BLaER1 treated with 17β-estradiol and CSF1 and Interleukin-3, amounts not matched to agents 10 nM and 100 nM (cell line): Measurements from ENCODE around the gene KTN1.

ENCODE experiments used
- H3K27ac ChIP-seq, 11 experiments: shearing (Covaris generic); formaldehyde crosslinking; 2 replicates each; pipeline ENCODE4 v1.8.1; 2022
- H3K27me3 ChIP-seq, 11 experiments: shearing (Covaris generic); formaldehyde crosslinking; 2 replicates each; pipeline ENCODE4 v1.8.1; 2022
- H3K36me3 ChIP-seq, 11 experiments: shearing (Covaris generic); formaldehyde crosslinking; 2 replicates each; pipeline ENCODE4 v1.8.1; 2022
- H3K4me1 ChIP-seq, 10 experiments: shearing (Covaris generic); formaldehyde crosslinking; 2 replicates each; pipeline ENCODE4 v1.8.1; 2022
- H3K4me2 ChIP-seq, 11 experiments: shearing (Covaris generic); formaldehyde crosslinking; 2 replicates each; pipeline ENCODE4 v1.8.1; 2022
- H3K4me3 ChIP-seq, 10 experiments: shearing (Covaris generic); formaldehyde crosslinking; 2 replicates each; pipeline ENCODE4 v1.8.1; 2022
- H3K9ac ChIP-seq, 11 experiments: shearing (Covaris generic); formaldehyde crosslinking; 2 replicates each; pipeline ENCODE4 v1.8.1; 2022
- H3K9me3 ChIP-seq, 11 experiments: shearing (Covaris generic); formaldehyde crosslinking; replicated peaks in 1 of 11; 2 replicates each; pipeline ENCODE4 v1.8.1; 2022
- H4K20me1 ChIP-seq, 11 experiments: shearing (Covaris generic); formaldehyde crosslinking; 2 replicates each; pipeline ENCODE4 v1.8.1; 2022
- Cebpa-rat ChIP-seq, 11 experiments: shearing (Covaris generic); IDR thresholded peaks; 2 replicates each; pipeline ENCODE4 v1.8.1; 2022

Gene KTN1

GRCh38 chr14:55599250-55599879 lies 19.4 kb downstream of the KTN1 start:
- TF ChIP-seq Cebpa-rat (IDR thresholded peaks at IDR 0.05) = no peak
- Histone ChIP-seq H3K9me3 (peaks cover 34 to 84% (median 72%) of the 10 kb centered on the region in 11 experiments), H3K4me1 (peaks cover 16 to 33% (median 19%) of the 10 kb centered on the region in 10 experiments), H3K4me2 (no peak overlapping the region), H3K27ac (no peak overlapping the region), H3K4me3 (no peak overlapping the region; a peak in 1 of 20 replicates), H3K9ac (no peak overlapping the region), H4K20me1 (peaks cover 0 to 60% (median 26%) of the 10 kb centered on the region in 11 experiments; a peak in 16 of 22 replicates), H3K27me3 (no peaks in the 10 kb centered on the region; a peak in 1 of 22 replicates), H3K36me3 (peaks cover 28 to 92% (median 65%) of the 10 kb centered on the region in 11 experiments; a peak in 21 of 22 replicates)

- Histone ChIP-seq H4K20me1 (peaks cover 4 to 69% (median 36%) of the 10 kb centered on the region in 11 experiments; a peak in 18 of 22 replicates), H3K9me3 (peaks cover 26 to 68% (median 56%) of the 10 kb centered on the region in 11 experiments), H3K4me2 (peak overlapping the region in 2 of 11 experiments; percentile 18 to 28; a peak in 3 of 22 replicates), H3K27ac (no peak overlapping the region), H3K4me3 (no peak overlapping the region), H3K9ac (no peak overlapping the region), H3K27me3 (no peaks in the 10 kb centered on the region), H3K4me1 (peaks cover 16 to 33% (median 19%) of the 10 kb centered on the region in 10 experiments), H3K36me3 (peaks cover 40 to 89% (median 70%) of the 10 kb centered on the region in 11 experiments; a peak in 21 of 22 replicates)
- no peak for TF ChIP-seq Cebpa-rat (IDR thresholded peaks at IDR 0.05)
These were observed 21.0 kb downstream of the KTN1 start for GRCh38 chr14:55600784-55601561.

GRCh38 chr14:55603401-55603953 lies 23.5 kb downstream of the KTN1 start:
- H3K9me3 ChIP-seq = peaks cover 6 to 43% (median 31%) of the 10 kb centered on the region in 11 experiments; a peak in 21 of 22 replicates
- H3K4me1 ChIP-seq = peaks cover 17 to 44% (median 24%) of the 10 kb centered on the region in 10 experiments
- no peaks in the 10 kb centered on the region for H3K27me3 ChIP-seq
- no peak overlapping the region for H3K4me3 ChIP-seq
- no peak for TF ChIP-seq Cebpa-rat (IDR thresholded peaks at IDR 0.05)
- peak overlapping the region in 10 of 11 experiments; percentile 13 to 66 (median 40); a peak in 19 of 22 replicates for H3K4me2 ChIP-seq
- peaks cover 29 to 66% (median 51%) of the 10 kb centered on the region in 11 experiments; a peak in 21 of 22 replicates for H3K36me3 ChIP-seq
- H3K9ac ChIP-seq = no peak overlapping the region
- no peak overlapping the region for H3K27ac ChIP-seq
- peaks cover 8 to 87% (median 51%) of the 10 kb centered on the region in 11 experiments; a peak in 18 of 22 replicates for H4K20me1 ChIP-seq

GRCh38 chr14:55604488-55604887 lies 24.5 kb downstream of the KTN1 start:
- H3K4me3 ChIP-seq = no peak overlapping the region
- no peak overlapping the region for H3K27ac ChIP-seq
- H3K27me3 ChIP-seq = no peaks in the 10 kb centered on the region
- peaks cover 1 to 33% (median 21%) of the 10 kb centered on the region in 11 experiments; a peak in 21 of 22 replicates for H3K9me3 ChIP-seq
- H4K20me1 ChIP-seq = peaks cover 12 to 95% (median 61%) of the 10 kb centered on the region in 11 experiments; a peak in 21 of 22 replicates
- no peak overlapping the region for H3K4me2 ChIP-seq
- no peak overlapping the region for H3K9ac ChIP-seq
- TF ChIP-seq Cebpa-rat (IDR thresholded peaks at IDR 0.05) = no peak
- peaks cover 22 to 66% (median 51%) of the 10 kb centered on the region in 11 experiments; a peak in 21 of 22 replicates for H3K36me3 ChIP-seq
- H3K4me1 ChIP-seq = peaks cover 17 to 44% (median 24%) of the 10 kb centered on the region in 10 experiments

GRCh38 chr14:55604900-55605418 lies 25.0 kb downstream of the KTN1 start:
- no peaks in the 10 kb centered on the region for H3K27me3 ChIP-seq
- H4K20me1 ChIP-seq = peaks cover 15 to 97% (median 65%) of the 10 kb centered on the region in 11 experiments; a peak in 21 of 22 replicates
- no peak overlapping the region for H3K4me2 ChIP-seq
- peaks cover 17 to 44% (median 24%) of the 10 kb centered on the region in 10 experiments for H3K4me1 ChIP-seq
- H3K36me3 ChIP-seq = peaks cover 20 to 68% (median 53%) of the 10 kb centered on the region in 11 experiments; a peak in 21 of 22 replicates
- peaks cover 0 to 28% (median 19%) of the 10 kb centered on the region in 11 experiments; a peak in 15 of 22 replicates for H3K9me3 ChIP-seq
- H3K27ac ChIP-seq = no peak overlapping the region
- no peak for TF ChIP-seq Cebpa-rat (IDR thresholded peaks at IDR 0.05)
- H3K9ac ChIP-seq = no peak overlapping the region
- H3K4me3 ChIP-seq = no peak overlapping the region

GRCh38 chr14:55605793-55606192 lies 25.8 kb downstream of the KTN1 start:
- Histone ChIP-seq H3K9ac (no peak overlapping the region), H3K27ac (no peak overlapping the region), H4K20me1 (peaks cover 15 to 98% (median 68%) of the 10 kb centered on the region in 11 experiments; a peak in 21 of 22 replicates), H3K36me3 (peaks cover 21 to 65% (median 52%) of the 10 kb centered on the region in 11 experiments; a peak in 21 of 22 replicates), H3K9me3 (peaks cover 0 to 20% (median 11%) of the 10 kb centered on the region in 11 experiments; a peak in 15 of 22 replicates), H3K4me3 (no peak overlapping the region), H3K4me2 (no peak overlapping the region), H3K4me1 (peaks cover 17 to 38% (median 24%) of the 10 kb centered on the region in 10 experiments), H3K27me3 (no peaks in the 10 kb centered on the region)
- no peak for TF ChIP-seq Cebpa-rat (IDR thresholded peaks at IDR 0.05)

- H3K4me3 ChIP-seq = no peak overlapping the region
- H4K20me1 ChIP-seq = peaks cover 15 to 99% (median 74%) of the 10 kb centered on the region in 11 experiments; a peak in 21 of 22 replicates
- no peak overlapping the region for H3K27ac ChIP-seq
- peaks cover 17 to 27% (median 23%) of the 10 kb centered on the region in 10 experiments for H3K4me1 ChIP-seq
- no peaks in the 10 kb centered on the region for H3K27me3 ChIP-seq
- peaks cover 0 to 5% (median 0%) of the 10 kb centered on the region in 11 experiments; a peak in 1 of 22 replicates for H3K9me3 ChIP-seq
- H3K4me2 ChIP-seq = peak overlapping the region in 6 of 11 experiments; percentile 27 to 61 (median 49); a peak in 10 of 22 replicates
- H3K9ac ChIP-seq = no peak overlapping the region
- no peak for TF ChIP-seq Cebpa-rat (IDR thresholded peaks at IDR 0.05)
- H3K36me3 ChIP-seq = peaks cover 16 to 65% (median 44%) of the 10 kb centered on the region in 11 experiments; a peak in 21 of 22 replicates
These were observed 27.4 kb downstream of the KTN1 start for GRCh38 chr14:55607386-55607785.

- Histone ChIP-seq H3K9ac (no peak overlapping the region), H3K9me3 (no peaks in the 10 kb centered on the region), H3K36me3 (peaks cover 31 to 68% (median 55%) of the 10 kb centered on the region in 11 experiments), H3K4me2 (no peak overlapping the region), H3K4me1 (peaks cover 0 to 11% (median 6%) of the 10 kb centered on the region in 10 experiments; a peak in 11 of 20 replicates), H3K4me3 (no peak overlapping the region), H3K27ac (no peak overlapping the region), H4K20me1 (peaks cover 15 to 93% (median 55%) of the 10 kb centered on the region in 11 experiments; a peak in 20 of 22 replicates), H3K27me3 (no peaks in the 10 kb centered on the region)
- TF ChIP-seq Cebpa-rat (IDR thresholded peaks at IDR 0.05) = no peak
These were observed 29.7 kb downstream of the KTN1 start for GRCh38 chr14:55609681-55610080.
